DOHH2 (cell line): Measurements from ENCODE around the gene AGAP2.

Experiments
- H3F3A ChIP-seq: fragments of 200-600 bp; sonication (generic), shearing (Covaris generic); 2 replicates; pipeline ENCODE4 v1.6.0; 2016; ENCODE audit warnings: antibody characterized with exemption, mild to moderate bottlenecking; ENCODE audit not compliant: control insufficient read depth, insufficient read depth
- H3K27ac ChIP-seq: fragments of 200-600 bp; sonication (generic); 2 replicates; pipeline ENCODE4 v1.5.1; 2014; ENCODE audit warnings: low read depth, mild to moderate bottlenecking, low read length, moderate library complexity
- H3K27me3 ChIP-seq: fragments of 200-600 bp; sonication (generic); 2 replicates; pipeline ENCODE4 v1.6.1; 2014; ENCODE audit warnings: mild to moderate bottlenecking, low read length, mixed read lengths; ENCODE audit not compliant: control insufficient read depth
- H3K36me3 ChIP-seq: fragments of 200-600 bp; sonication (generic); 2 replicates; pipeline ENCODE4 v1.6.1; 2014; ENCODE audit warnings: mild to moderate bottlenecking, low read length, moderate library complexity, mixed read lengths; ENCODE audit not compliant: control insufficient read depth
- H3K4me1 ChIP-seq: fragments of 200-600 bp; sonication (generic); 2 replicates; pipeline ENCODE4 v1.6.1; 2014; ENCODE audit warnings: mild to moderate bottlenecking, low read length, mixed read lengths; ENCODE audit not compliant: control insufficient read depth
- H3K4me2 ChIP-seq: fragments of 200-600 bp; sonication (generic); 2 replicates; pipeline ENCODE4 v1.6.0; 2014; ENCODE audit warnings: mild to moderate bottlenecking, low read length, moderate library complexity
- H3K4me3 ChIP-seq: fragments of 200-600 bp; sonication (generic); 2 replicates; pipeline ENCODE4 v1.5.1; 2014; ENCODE audit warnings: mild to moderate bottlenecking, low read length, mixed read lengths
- H3K79me2 ChIP-seq: fragments of 200-600 bp; sonication (generic); 2 replicates; pipeline ENCODE4 v1.6.1; 2014; ENCODE audit warnings: mild to moderate bottlenecking, low read length, mixed read lengths; ENCODE audit not compliant: control insufficient read depth
- H3K9me2 ChIP-seq: fragments of 200-600 bp; sonication (generic); replicated peaks from 2 replicates; pipeline ENCODE4 v1.6.1; 2014; ENCODE audit warnings: mild to moderate bottlenecking, low read length, mixed read lengths; ENCODE audit not compliant: control insufficient read depth
- H3K9me3 ChIP-seq: fragments of 200-600 bp; sonication (generic); 2 replicates; pipeline ENCODE4 v1.6.1; 2014; ENCODE audit warnings: antibody characterized with exemption, low read length, mixed read lengths; ENCODE audit not compliant: control insufficient read depth, insufficient read depth
- H4K20me1 ChIP-seq: fragments of 200-600 bp; sonication (generic); 2 replicates; pipeline ENCODE4 v1.6.0; 2014; ENCODE audit warnings: low read depth, mild to moderate bottlenecking, antibody characterized with exemption, low read length, moderate library complexity; ENCODE audit not compliant: control insufficient read depth, insufficient read depth
- CTCF ChIP-seq: fragments of 200-600 bp; sonication (generic); IDR thresholded peaks from one replicate; pipeline ENCODE4 v1.5.1; 2014; ENCODE audit warnings: antibody characterized with exemption, mild to moderate bottlenecking, low read depth, low read length; ENCODE audit not compliant: poor library complexity, severe bottlenecking
- EZH2phosphoT487 ChIP-seq: fragments of 200-600 bp; sonication (generic); IDR thresholded peaks from 2 replicates; pipeline ENCODE4 v1.6.1; 2017; ENCODE audit warnings: borderline replicate concordance, mild to moderate bottlenecking, antibody characterized with exemption, low read length, moderate library complexity, mixed read lengths

Gene AGAP2

GRCh38 chr12:57741413-57741789, 2.9 kb upstream of the AGAP2 start:
- Histone ChIP-seq H3K27me3 (no peaks in the 10 kb centered on the region), H3K79me2 (peaks cover 41% of the 10 kb centered on the region), H3K4me1 (peaks cover 60% of the 10 kb centered on the region), H4K20me1 (no peaks in the 10 kb centered on the region), H3K4me3 (peak overlapping the region; percentile 83), H3K9me2 (no peaks in the 10 kb centered on the region), H3K36me3 (peaks cover 13% of the 10 kb centered on the region), H3F3A (peaks cover 11% of the 10 kb centered on the region), H3K27ac (peak overlapping the region; percentile 43), H3K4me2 (peak overlapping the region; percentile 93), H3K9me3 (no peaks in the 10 kb centered on the region)
- no peak for TF ChIP-seq EZH2phosphoT487
- no peak for TF ChIP-seq CTCF

DNA sequence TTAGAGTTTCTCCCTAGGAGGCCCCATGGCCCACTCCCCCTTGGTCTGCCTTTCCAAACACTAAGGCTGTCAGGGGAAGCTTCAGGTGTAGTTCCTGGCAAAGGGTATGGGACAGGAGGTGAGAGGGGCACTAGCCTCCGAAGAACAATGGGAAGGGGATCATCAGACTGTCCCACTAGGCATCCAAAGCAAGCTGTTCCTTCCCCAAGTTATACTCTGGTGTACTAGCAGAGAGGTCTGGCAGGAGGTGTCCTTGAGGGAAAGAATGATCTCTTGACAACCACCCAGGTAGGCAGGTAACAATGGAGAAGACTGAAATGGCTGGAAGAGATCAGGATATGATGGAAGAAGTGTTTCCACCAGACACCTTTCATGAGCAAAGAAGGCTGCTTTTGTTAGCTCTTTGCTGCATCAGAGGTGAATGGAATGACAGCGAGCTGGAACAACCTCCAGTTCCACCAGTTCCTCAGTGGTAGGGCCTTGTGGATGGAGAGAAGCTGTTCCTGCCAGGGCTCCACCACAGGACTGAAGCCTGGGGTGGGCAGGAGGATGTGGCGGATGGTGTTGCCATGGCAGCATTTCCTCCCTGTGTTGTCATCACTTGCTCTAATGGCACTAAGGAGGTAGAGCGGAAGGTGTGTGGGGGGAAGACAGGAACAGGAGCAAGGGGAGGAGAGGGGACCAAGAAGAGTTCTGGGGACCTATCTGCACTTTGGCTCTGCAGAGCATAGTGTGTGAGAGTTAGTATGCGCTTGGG, 2.3 kb upstream of the AGAP2 start:
- Histone ChIP-seq H3F3A (peaks cover 6% of the 10 kb centered on the region), H3K4me1 (peaks cover 55% of the 10 kb centered on the region), H3K4me2 (peak overlapping the region; percentile 93), H3K9me2 (no peaks in the 10 kb centered on the region), H3K4me3 (peak overlapping the region; percentile 83), H4K20me1 (no peaks in the 10 kb centered on the region), H3K27me3 (no peaks in the 10 kb centered on the region), H3K36me3 (peaks cover 8% of the 10 kb centered on the region), H3K9me3 (no peaks in the 10 kb centered on the region), H3K27ac (peak overlapping the region; percentile 43), H3K79me2 (peaks cover 41% of the 10 kb centered on the region)
- TF ChIP-seq EZH2phosphoT487 (no peak), CTCF (no peak)

DNA sequence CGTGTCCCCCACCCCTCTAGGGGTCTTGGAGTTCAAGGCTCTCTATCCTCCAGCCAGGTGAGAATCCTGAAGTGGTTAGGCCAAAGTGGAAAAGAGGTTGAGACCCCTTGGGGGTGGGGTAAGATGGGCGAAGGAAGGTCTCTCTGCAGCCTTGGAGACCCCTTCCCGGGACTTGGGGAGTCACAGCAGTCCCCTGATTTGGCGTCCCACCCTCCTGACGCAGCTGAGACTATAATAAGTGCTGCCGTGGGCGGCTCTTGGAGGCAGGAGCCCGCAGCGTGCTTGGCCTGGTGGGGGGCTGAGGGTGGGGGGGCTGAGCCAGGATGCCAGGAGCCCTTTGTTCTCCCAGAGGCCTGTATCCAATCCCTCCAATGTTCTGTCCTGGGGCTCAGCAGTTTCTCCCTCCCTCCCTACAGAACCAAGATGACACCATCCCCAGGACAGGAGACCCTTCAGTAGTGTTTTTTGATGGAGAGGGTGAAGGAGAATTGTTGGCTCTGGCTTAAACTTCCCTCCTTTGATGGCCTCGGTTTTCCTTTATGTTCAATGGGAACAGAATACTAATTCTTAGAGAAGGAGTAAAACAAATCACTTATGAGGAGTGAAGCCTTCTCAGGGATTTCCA, 1.5 kb upstream of the AGAP2 start:
- Histone ChIP-seq H3F3A (peaks cover 2% of the 10 kb centered on the region; the same call in 1 of the 2 replicates), H3K9me3 (no peaks in the 10 kb centered on the region), H3K27ac (no peak overlapping the region), H4K20me1 (no peaks in the 10 kb centered on the region), H3K27me3 (no peaks in the 10 kb centered on the region), H3K36me3 (peaks cover 1% of the 10 kb centered on the region; the same call in 1 of the 2 replicates), H3K4me1 (peaks cover 49% of the 10 kb centered on the region), H3K9me2 (no peaks in the 10 kb centered on the region), H3K4me3 (no peak overlapping the region), H3K4me2 (peak overlapping the region; percentile 93), H3K79me2 (peaks cover 33% of the 10 kb centered on the region)
- TF ChIP-seq EZH2phosphoT487 (no peak), CTCF (no peak)
